ENCODE results near the gene MAPT.

MAPT gene

DNA sequence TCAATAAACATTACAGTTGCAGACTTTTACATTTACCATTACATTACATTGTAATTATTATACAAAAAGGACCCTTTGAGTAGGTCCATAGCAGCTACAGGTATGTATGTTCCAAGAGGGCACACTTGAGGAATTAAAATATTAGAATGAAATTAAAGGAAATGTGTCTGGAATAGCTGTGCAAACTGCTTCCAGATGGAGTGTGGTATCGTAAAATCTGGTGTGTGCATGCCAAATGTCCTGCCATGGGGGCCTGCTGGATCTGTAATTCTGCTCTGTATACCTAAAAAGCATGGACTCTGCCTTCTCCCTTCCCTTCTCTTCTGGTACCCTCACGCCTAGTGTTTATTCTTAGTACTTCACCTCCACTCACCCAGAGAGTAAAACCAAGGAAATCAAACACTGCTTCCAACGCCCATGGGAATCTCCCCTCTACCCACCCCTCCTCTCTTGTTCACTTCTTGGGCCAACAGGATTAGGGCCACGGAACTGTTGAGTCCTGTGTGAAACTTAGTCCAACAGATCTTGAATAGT lies 143.4 kb downstream of the MAPT start:
- DNase-seq, result no peak

DNA sequence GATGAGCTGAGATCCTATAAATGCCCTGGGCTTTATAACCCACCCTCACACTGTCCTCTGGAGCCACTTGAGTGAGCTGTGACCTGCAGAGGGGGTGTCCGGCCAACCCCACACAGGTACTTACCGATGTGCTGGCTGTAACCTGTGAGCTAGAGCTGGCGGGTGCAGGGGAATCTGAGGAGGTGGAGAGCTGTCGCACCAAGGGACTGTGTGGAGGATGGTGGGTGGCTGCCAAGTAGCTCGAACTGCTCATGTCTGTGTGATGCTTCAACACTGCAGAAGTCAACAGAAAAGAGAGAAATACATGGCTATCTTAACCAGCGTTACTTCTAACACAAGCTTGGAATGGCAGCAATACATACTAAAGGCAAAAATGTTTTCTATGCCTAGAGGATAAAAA lies 144.1 kb downstream of the MAPT start:
- DNase-seq, result no peak

DNA sequence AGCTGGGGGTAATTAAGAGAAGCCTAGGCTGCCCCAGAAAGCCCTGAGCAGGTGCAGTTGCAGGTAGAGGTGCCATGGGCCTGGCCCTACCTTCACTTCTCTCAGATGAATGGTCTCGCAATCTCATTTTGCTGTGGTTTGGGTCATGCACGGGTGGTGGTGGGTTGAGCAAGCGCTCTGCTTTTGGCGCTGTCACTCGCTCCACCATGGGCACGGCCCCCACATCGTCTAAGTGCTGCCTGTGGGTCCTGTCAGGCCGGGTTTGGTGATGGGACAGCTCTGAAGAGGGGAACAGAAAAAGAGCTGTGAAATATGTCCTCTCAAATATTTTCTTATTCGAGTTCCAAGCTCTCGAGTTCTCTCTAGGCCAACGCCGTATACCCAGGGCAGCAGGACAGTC lies 144.6 kb downstream of the MAPT start:
- no peak for DNase-seq

DNA sequence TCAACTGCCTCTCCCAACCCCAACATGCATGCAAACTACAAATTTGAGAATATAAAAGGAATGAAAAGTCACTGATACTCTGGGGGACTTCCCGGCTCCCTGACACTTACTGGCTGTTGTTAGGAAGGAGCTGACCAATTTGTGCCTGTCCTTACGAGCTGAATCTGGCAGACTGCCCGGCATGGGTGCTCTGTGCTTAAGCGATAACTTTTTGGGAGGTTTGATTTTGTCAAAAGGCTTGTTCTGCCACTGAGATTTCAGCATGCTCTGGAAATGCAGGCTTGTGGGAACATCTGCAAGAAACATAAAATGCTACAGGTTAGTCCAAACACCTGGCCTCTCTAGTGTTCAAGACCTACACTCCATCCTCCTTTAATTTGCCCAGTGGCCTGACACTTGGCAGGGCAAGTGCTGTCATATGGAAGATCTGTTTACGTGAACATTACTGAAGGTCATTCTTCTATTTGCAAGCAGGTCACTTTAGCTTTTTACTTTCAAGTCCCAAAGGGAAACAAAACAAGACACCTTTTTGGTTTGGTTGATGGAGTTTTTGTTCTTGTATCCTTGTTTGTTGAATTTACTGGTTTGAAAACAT lies 145.3 kb downstream of the MAPT start:
- DNase-seq, result no peak

DNA sequence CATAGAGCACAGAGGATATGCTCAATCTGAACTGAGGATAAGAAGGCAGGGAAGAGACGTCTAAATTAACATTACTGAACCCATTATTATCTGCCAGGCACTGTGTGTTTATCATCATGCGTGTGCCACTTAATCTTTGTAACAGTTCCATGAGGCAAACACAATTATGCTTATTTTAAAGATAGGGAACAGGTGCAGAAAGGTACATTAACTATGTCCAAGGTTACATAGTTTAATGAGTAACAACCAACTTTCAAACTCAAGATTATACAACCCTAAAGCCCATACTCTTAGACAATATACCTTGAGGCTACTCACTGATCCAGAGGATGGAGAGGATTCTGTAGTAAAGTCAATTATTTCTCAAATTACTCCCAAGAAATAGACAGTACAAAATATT lies 147.9 kb downstream of the MAPT start:
- no peak for DNase-seq

DNA sequence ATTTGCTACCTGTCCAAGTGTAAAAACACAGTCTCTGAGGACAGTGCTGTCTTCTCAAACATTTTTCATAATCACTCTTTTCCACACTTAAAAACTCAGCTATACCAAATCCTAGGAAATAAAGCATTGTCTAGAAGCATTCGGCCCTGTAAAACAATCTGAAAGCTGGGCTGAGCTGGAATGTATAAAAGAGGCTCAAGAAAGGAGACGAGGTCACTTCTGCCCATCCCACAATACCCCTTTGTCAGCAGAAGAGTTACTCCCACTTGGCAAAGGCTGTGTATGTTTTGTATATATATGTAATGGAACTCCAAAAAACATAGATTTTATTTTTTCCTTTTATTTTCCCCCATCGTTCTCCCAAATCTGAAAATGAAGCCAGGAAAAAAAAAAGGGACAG lies 148.6 kb downstream of the MAPT start:
- DNase-seq, result no peak

DNA sequence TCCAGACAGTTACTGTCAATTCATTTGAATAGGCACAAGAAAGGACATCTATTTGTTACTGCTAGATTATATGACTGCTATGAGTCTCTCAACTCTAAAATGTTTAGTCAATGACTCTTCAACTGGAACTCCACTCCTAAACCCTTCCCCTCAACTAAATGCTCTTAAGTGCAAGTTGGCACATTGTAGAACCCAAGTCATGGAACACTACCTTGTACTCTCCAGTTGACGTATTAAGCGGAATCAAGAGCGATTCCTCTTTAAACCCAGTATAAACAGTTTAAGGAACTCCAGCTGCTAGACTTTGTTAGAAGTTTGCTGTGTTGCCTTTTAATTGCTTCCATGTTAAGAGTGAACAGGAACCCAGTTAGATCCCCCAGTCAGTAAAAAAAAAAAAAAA lies 149.3 kb downstream of the MAPT start:
- no peak for DNase-seq

DNA sequence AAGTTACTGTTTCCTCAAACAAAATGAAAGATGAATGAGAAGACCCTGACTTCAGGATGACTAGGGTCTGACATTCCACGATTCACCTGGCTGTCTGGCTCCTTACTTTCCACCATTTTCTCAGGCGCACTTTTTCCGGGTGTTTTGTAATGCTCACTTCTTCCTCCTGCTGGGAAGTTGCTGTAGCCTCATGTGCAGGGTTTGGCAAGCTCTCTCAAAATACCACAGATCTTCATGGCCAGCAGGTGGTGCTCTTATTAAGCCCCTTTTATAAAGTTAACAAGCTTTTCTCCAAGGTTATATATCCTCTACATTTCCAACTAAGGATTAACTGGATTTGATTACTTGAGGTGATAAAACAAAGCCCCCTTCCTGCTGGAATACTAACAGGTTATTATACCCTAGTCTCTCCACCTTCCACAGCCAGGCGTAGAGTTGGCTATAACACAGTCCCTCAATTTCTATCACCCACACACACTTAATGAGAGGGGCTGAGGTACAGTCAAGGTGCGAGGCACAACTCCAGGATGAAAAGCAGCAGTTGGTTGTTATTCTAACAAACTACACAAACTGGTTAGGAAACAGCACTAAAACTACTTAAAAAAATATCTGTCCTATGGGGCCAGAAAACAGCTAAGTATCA lies 150.1 kb downstream of the MAPT start:
- DNase-seq, result peak; percentile 23

DNA sequence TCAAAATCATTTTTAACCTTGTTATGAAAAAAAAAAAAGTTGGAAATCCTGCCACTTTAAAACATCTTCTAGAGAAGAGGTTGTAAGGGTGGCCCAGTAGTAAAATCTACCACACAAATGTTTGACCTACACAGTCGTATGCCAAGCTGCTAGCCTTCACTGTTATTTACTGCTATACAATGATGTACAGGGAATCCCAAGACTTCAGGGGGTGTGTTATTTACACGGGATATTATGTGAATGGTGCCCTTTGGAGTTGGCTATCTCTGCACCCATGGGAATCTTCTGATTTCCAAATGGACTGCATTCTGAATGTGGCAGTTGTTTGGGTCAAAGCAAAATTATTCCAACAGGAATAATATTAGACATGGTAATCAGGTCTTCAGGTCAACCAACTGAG lies 150.6 kb downstream of the MAPT start:
- DNase-seq, result no peak

DNA sequence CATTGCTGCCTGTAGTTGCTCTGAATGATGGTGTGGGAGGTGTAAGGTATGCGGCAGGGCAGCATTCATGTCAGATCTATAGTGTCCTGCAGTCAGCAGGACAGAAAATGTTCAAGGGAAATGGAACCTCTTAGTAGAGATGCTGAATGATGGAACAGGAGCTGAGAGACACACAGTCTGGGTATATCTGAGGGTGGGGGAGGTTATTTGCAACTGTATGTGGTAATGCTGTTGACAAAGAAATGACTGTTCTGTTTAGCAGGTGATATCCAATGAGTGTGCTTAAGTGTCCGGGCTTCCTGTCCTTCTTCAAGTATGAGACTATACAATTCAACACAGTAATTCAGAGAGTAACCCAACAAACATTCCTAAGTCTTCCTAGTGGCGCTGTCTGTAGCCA lies 151.3 kb downstream of the MAPT start:
- no peak for DNase-seq

DNA sequence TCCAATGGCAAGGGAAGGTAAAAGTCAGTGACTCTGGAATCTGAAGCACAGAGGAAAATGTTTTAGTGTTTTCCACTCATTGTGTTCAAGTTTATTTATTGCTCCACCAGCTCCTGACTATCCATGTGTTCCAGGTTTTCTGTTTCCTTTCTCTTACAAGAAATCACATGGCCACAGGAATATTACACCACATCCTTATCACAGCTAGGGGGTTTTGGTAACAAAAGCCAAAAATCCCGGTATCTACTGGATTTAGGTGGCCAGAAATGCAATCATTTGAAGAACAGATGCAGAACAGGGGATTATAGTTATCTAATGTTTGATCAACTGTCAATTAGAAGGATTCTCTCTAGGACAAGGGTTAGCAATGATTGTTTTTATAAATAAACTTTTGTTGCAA lies 152.6 kb downstream of the MAPT start:
- no peak for DNase-seq

DNA sequence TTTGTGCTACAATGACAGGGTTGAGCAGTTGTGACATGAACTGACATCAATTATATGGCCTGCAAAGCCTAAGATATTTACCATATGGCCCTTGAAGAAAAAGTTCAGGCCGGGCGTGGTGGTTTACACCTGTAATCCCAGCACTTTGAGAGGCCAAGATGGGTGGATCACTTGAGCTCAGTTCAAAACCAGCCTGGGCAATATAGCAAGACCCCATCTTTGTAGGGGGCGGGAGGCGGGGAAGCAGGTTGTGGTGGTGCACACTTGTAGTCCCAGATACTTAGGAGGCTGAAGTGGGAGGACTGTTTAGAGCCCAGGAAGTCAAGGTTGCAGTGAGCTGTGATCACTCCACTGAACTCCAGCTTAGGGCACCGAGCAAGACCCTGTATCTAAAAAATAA lies 153.0 kb downstream of the MAPT start:
- no peak for DNase-seq

DNA sequence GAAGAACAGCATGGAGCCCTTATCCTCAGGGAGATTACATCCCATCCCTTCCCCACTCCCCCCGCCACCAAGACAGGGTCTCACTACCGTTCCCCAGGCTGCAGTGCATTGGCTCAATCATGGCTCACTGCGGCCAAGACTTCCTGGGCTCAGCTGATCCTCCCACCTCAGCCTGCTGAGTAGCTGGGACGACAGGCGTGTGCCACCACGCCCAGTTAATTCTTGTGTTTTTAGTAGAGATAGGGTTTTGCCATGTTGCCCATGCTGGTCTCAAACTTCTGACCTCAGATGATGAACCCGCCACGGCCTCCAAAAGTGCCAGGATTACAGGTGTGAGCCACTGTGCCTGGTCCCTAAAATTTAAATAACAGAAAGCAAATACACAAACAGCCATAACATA lies 153.5 kb downstream of the MAPT start:
- DNase-seq, result no peak

DNA sequence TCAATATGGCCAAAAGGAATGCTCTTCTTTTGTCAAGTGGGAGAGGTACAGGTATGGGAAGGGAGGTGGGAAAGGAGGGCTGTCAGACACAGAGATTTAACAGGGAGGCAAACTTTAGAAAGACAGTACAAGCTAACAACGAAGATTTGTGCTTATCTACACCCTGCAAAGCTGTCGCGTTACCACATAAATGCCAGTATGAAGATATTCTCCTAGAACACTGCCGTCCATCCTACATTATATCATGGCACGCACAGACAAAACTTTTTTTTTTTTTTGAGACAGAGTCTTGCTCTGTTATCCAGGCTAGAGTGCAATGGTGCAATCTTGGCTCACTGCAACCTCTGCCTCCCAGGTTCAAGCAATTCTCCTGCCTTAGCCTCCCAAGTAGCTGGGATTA lies 155.3 kb downstream of the MAPT start:
- DNase-seq, result no peak

DNA sequence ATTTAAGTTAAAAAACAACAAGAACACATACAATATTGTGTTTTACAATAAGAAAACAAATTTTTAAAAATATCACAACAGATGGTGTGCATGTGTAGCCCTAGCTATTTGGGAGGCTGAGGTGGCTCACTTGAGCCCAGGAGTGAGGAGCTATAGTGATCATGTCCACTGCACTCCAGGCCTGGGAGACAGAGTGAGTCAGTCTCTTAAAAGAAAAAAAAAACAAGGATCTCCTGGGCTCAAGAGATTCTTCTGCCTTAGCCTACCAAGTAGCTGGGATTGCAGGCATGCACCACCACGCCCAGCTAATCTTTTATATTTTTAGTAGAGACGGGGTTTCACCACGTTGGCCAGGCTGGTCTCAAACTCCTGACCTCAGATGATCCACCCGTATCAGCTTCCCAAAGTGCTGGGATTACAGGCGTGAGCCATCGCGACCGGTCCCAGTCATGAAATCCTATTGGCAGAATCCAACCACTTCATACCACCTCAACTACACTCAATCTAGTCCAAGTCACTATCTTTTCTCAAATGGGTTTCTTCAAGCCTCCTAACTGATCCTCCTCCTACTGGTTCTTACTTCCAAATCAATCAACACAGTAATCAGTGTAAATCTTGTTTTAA lies 159.7 kb downstream of the MAPT start:
- no peak for DNase-seq

DNA sequence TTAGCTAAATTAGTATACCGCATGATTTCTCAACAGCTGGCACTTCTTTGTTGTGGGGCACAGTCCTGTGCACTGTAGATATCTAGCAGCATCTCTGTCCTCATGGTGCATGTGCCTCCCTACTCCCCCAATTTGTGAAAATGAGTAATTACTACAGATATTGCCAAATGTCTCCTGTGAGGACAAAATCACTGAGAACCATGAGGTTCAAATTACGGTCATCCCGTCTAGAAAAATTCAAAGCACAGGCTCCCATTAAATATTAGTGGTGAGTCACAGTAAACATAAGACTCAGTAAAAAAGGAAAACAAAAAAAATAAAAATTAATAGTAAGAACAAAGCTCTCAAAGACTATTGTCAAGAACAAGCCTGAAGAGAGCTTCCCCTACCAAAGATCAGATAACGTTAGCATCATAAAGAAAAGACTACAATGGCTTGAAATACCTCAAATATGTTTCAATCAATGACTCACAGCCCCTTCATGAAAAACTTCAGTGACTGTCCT lies 162.5 kb downstream of the MAPT start:
- DNase-seq, result no peak

DNA sequence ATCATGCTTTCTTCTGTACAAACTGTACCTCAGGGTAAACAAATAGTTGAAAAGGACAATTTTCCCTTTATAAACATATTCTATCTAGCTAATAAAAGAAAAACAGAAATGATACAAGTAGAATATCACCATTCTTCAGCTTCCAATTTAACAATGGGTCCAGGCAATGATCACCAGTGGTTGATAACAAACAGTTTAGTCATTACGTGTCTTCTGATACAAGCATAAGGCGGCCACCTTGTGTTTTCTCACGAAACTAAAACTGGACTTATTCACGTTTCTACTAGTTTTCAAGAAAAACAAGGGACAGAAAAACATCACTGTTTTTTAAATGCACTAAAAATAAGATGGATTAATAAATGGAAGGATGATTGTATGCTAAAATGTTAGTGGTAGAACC lies 163.0 kb downstream of the MAPT start:
- no peak for DNase-seq

DNA sequence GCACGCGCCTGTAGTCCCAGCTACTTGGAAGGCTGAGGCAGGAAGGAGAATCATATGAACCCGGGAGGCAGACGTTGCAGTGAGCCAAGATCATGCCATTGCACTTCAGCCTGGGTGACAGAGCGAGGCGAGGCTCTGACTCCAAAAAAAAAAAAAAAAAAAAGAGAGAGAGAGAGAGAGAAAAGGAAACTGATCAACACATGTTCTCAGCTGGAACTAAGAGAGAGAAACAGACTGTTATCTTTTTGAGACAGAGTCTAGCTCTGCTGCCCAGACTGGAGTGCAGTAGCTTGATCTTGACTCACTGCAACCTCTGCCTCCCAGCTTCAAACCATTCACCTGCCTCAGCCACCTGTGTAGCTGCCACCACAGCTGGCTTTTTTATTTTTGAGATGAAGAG lies 165.1 kb downstream of the MAPT start:
- DNase-seq, result no peak

DNA sequence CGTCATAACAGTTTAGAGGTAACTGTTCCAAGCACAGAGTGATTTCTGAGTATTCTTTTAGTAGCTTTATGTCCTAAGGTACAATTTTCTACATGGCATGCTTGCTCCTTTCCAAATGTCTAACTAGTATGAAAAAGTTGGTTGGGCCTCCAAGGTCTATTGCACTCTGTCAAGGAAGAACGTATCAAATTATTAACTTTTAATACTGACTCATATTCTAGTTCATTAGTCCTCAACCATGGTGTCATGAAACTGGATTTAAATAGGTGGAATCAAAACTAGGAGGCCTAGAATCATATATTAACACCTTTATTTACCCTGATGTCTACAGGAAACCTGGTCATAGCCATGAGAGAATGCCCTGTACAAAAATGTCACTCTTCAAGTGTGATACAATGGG lies 166.1 kb downstream of the MAPT start:
- no peak for DNase-seq

DNA sequence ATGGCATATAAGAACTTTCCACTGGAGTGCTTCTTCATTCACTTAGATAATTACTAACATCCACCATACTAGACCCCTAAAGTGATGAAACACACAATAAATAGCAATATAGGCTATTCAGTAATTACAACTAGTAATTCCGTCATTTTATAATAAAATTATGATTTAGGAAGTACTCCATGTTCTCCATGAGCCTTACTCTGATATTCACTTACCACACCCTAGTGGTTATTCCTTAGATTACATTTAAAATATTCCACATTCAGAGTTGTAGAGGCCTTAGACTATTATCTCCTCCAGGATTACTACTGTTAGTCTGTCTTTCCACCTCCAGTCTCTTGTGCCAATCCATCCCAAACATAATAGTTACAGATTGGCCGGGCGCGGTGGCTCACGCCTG lies 167.1 kb downstream of the MAPT start:
- no peak for DNase-seq

DNA sequence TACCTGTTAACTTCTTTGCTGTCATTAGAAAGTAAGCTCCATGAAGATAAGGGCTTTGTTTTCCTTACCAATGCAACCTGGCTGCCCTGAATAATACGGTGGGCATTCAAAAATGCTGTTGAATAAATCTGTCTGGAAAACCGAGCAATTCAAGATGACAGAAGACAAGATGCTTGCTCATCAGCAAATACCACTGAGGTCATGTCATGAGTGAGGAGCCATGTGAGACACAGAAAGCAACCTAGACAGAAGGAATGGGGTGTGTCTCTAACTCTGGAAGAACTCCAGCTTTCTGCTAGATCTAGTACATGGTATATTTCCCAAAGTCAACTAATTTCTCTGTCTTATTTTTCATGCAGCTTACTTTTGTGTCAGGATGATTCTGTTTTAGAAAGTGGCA lies 168.9 kb downstream of the MAPT start:
- no peak for DNase-seq

DNA sequence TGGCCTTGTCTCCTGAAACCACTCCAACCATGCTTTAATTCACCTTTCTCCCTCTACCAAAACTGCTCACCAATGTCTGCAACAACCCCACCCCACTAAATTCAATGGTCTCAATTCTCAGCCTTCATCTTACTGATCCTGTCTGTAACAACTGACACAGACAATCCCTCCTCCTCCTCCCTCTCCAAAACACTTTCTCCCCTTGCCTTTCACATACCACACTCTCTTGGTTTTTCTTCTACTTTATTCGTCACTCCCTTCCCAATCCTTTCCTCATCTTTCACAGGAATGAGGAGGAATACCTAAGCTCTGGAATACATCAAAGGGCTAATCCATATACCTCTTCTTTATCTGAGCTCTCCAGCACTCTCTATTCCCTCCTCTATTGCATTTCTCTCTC lies 170.1 kb downstream of the MAPT start:
- DNase-seq, result no peak

DNA sequence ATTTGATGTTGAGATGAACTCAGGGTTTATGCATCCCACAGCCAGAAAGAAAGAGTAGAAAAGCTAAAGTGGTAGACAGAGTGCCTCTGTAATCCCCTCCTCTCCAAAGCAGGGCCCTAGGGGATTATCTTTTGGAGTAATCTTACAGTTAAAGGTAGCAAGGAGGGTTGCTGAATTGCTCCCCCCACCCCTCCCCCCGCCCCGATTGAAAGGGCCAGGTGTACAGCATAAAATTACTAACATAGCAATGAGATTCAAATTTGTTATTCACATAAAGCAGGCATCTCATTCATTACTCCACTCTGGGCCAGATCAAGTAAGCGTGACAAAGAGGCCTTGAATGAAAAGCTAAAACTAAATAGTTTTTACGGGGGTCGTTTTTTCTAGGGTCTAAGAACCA lies 177.4 kb downstream of the MAPT start:
- DNase-seq, result no peak

DNA sequence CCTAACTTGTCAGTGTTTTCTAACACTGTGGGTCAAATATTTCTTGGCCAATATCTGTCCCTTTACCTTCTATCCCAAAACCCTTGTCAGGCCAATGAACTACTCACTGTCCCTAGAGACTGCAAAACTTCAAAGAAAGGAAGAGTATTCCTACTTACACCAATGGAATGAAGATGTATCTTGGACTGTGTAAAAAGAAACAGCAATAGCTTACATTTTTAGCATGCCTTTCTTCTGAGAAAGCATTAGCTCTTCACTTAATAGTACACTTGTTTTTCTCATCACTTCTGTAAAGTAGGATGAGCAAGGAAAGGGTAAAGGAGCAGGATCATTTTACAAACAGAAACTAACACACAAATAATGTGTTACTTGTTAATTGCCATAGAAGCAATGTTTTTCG lies 178.6 kb downstream of the MAPT start:
- no peak for DNase-seq

DNA sequence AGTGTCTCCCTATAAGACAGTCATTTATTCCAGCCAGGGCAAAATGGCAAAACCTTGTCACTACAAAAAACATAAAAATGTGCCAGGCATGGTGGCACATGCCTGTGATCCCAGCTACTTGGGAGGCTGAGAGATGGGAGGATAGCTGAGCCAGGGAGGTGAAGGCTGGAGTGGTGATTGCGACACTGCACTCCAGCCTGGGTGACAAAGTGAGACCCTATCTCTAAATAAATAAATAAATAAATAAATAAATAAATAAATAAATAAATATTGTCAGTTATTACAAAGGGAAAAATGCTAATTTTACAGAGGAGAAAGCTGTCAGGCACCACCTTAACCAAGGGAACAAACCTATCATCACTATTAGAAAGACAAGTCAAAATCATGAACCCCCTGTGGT lies 180.2 kb downstream of the MAPT start:
- no peak for DNase-seq

Measured in stimulated activated naive CD4-positive, alpha-beta T cell treated with Interleukin-2 at 50 U/mL for 16 hours (primary cell).